HCT116 (cell line): Measurements from ENCODE around the gene IL6R. TPM values are rescaled to one million over a fixed set of nuclear protein-coding genes. Genes with fewer than 3 reads are reported as not detected.

Source experiments
- ATAC-seq: fragments of 200-7000 bp; cut with Tn5 transposase; 2 replicates; pipeline ENCODE4 v1.9.1; 2020; ENCODE audit warnings: mild to moderate bottlenecking, moderate library complexity
- BruUV-seq: library from RNA; stranded (reverse); fragments of 400-500 nt; replicated peaks from 2 replicates; lab custom pipeline; 2021; lab: Mats Ljungman, UMichigan
- CTCF ChIA-PET: fragments of 300-600 bp; sonication (Branson Sonifier 250); formaldehyde crosslinking; loops from one replicate; lab custom pipeline; 2021; ENCODE audit warnings: antibody characterized with exemption; lab: Charles Lee
- POLR2A ChIA-PET: fragments of 300-600, 350-600 bp; sonication (Branson Sonifier 250); formaldehyde crosslinking; loops from one replicate; lab custom pipeline; 2021; ENCODE audit warnings: antibody characterized with exemption; lab: Charles Lee
- RAD21 ChIA-PET, 2 experiments: fragments of 300-600 bp; sonication (Branson Sonifier 250); formaldehyde crosslinking; loops; one replicate each; lab custom pipeline; 2023; ENCODE audit warnings: low total read pairs in 2 of 2; ENCODE audit not compliant: uncharacterized antibody in 2 of 2, unreplicated experiment in 2 of 2, low non-redundant PET in 1 of 2; lab: Charles Lee
- DNase-seq: peaks from one replicate; pipeline ENCODE4 v3.0.0-alpha.2; 2010; ENCODE audit warnings: low read depth, low spot score
- H2AFZ ChIP-seq: fragments of 200-600 bp; shearing (Covaris generic), sonication (generic); 2 replicates; pipeline ENCODE4 v1.6.1; 2017; ENCODE audit warnings: low read depth, mixed run types, mixed read lengths, antibody characterized with exemption, low read length; ENCODE audit not compliant: poor library complexity, severe bottlenecking
- H3K27ac ChIP-seq: 2 replicates; pipeline ENCODE4 v1.5.1; 2012; ENCODE audit warnings: low read depth, low read length
- H3K27me3 ChIP-seq: fragments of 200-600 bp; sonication (generic); 2 replicates; pipeline ENCODE4 v1.6.1; 2016; ENCODE audit warnings: mixed run types, low read length, mixed read lengths; ENCODE audit not compliant: insufficient read depth
- H3K36me3 ChIP-seq, 2 experiments: fragments of 200-500 bp in 1 of 2; fragments of 200-600 bp in 1 of 2; sonication (Bioruptor generic) in 1 of 2; sonication (generic) in 1 of 2; 2 replicates each; pipeline versions ENCODE4 v1.5.1 to v1.6.1; 2014 to 2016; ENCODE audit warnings: low read length in 2 of 2, inconsistent platforms in 1 of 2, mixed read lengths in 1 of 2, mixed run types in 1 of 2; ENCODE audit not compliant: insufficient read depth in 2 of 2, control insufficient read depth in 1 of 2
- H3K4me1 ChIP-seq, 2 experiments: fragments of 200-600 bp in 1 of 2; sonication (generic) in 1 of 2; 2 replicates each; pipeline versions ENCODE4 v1.5.1 to v1.6.1; 2012 to 2017; ENCODE audit warnings: low read length in 2 of 2, inconsistent platforms in 1 of 2, mild to moderate bottlenecking in 1 of 2, mixed read lengths in 1 of 2, mixed run types in 1 of 2, moderate library complexity in 1 of 2; ENCODE audit not compliant: insufficient read depth in 2 of 2, control insufficient read depth in 1 of 2
- H3K4me2 ChIP-seq: fragments of 200-600 bp; sonication (generic); 2 replicates; pipeline ENCODE4 v1.6.1; 2017; ENCODE audit warnings: mixed run types, low read length, mixed read lengths
- H3K4me3 ChIP-seq, 2 experiments: fragments of 200-600 bp in 1 of 2; sonication (generic) in 1 of 2; replicated peaks in 1 of 2; 2 replicates each; pipeline ENCODE4 v1.5.1; 2011 to 2016; ENCODE audit warnings: low read length in 2 of 2, control low read depth in 1 of 2, low read depth in 1 of 2, mild to moderate bottlenecking in 1 of 2, mixed read lengths in 1 of 2, mixed run types in 1 of 2
- H3K79me2 ChIP-seq: fragments of 200-600 bp; sonication (generic); 2 replicates; pipeline ENCODE4 v1.6.1; 2017; ENCODE audit warnings: mild to moderate bottlenecking, mixed run types, low read length, moderate library complexity, mixed read lengths; ENCODE audit not compliant: insufficient read depth
- H3K9ac ChIP-seq: fragments of 200-600 bp; sonication (generic); 2 replicates; pipeline ENCODE4 v1.6.1; 2016; ENCODE audit warnings: low read length, mixed read lengths
- H3K9me2 ChIP-seq: fragments of 200-600 bp; sonication (generic), shearing (Covaris generic); 2 replicates; pipeline ENCODE4 v1.6.1; 2017; ENCODE audit warnings: mixed run types, mild to moderate bottlenecking, moderate library complexity; ENCODE audit not compliant: insufficient read depth
- H3K9me3 ChIP-seq, 2 experiments: fragments of 200-500 bp in 1 of 2; fragments of 200-600 bp in 1 of 2; sonication (Bioruptor generic) in 1 of 2; sonication (generic) in 1 of 2; 2 replicates each; pipeline ENCODE4 v1.6.1; 2014 to 2017; ENCODE audit warnings: low read length in 2 of 2, mixed read lengths in 2 of 2, inconsistent platforms in 1 of 2, low read depth in 1 of 2, mild to moderate bottlenecking in 1 of 2, mixed run types in 1 of 2, moderate library complexity in 1 of 2; ENCODE audit not compliant: control insufficient read depth in 1 of 2, insufficient read depth in 1 of 2
- H4K20me1 ChIP-seq: fragments of 200-600 bp; sonication (generic), shearing (Covaris generic); 2 replicates; pipeline ENCODE4 v1.6.1; 2017; ENCODE audit warnings: mixed run types, mild to moderate bottlenecking, moderate library complexity; ENCODE audit not compliant: insufficient read depth
- ATF3 ChIP-seq: IDR thresholded peaks from 2 replicates; pipeline ENCODE4 v1.6.1; 2012
- CBX3 ChIP-seq: IDR thresholded peaks from 2 replicates; pipeline ENCODE4 v1.6.1; 2012; ENCODE audit warnings: low read depth
- CEBPB ChIP-seq: IDR thresholded peaks from 2 replicates; pipeline ENCODE4 v1.6.1; 2012; ENCODE audit warnings: low read depth
- CTCF ChIP-seq, 3 experiments: fragments of 200-600 bp in 1 of 3; sonication (generic) in 1 of 3; IDR thresholded peaks in 2 of 3; conservative IDR thresholded peaks in 1 of 3; 2 replicates each; pipeline ENCODE4 v1.5.1; 2012 to 2017; ENCODE audit warnings: low read depth in 2 of 3, low read length in 2 of 3, antibody characterized with exemption in 1 of 3, borderline replicate concordance in 1 of 3, control low read depth in 1 of 3, mild to moderate bottlenecking in 1 of 3, mixed read lengths in 1 of 3, mixed run types in 1 of 3, moderate library complexity in 1 of 3; ENCODE audit not compliant: insufficient read depth in 1 of 3
- EGR1 ChIP-seq: IDR thresholded peaks from 2 replicates; pipeline ENCODE4 v1.6.1; 2012; ENCODE audit warnings: low read depth
- ELF1 ChIP-seq: IDR thresholded peaks from 2 replicates; pipeline ENCODE4 v1.6.1; 2012; ENCODE audit warnings: low read depth, borderline replicate concordance
- EZH2 ChIP-seq: fragments of 200-600 bp; sonication (generic); IDR thresholded peaks from 2 replicates; pipeline ENCODE4 v1.6.1; 2017; ENCODE audit warnings: antibody characterized with exemption, mixed run types
- FOSL1 ChIP-seq: IDR thresholded peaks from 2 replicates; pipeline ENCODE4 v1.6.1; 2012; ENCODE audit warnings: low read depth
- JUND ChIP-seq: IDR thresholded peaks from 2 replicates; pipeline ENCODE4 v1.6.1; 2012
- POLR2A ChIP-seq: IDR thresholded peaks from 2 replicates; pipeline ENCODE4 v1.7.0; 2011; ENCODE audit warnings: borderline replicate concordance; ENCODE audit not compliant: insufficient read depth, insufficient read length; ENCODE audit errors: extremely low read depth
- POLR2AphosphoS5 ChIP-seq: IDR thresholded peaks from 2 replicates; pipeline ENCODE4 v1.6.1; 2011; ENCODE audit warnings: mild to moderate bottlenecking, low read depth, low read length, moderate library complexity
- RAD21 ChIP-seq: IDR thresholded peaks from 2 replicates; pipeline ENCODE4 v1.6.1; 2012; ENCODE audit warnings: low read depth, mild to moderate bottlenecking
- REST ChIP-seq: IDR thresholded peaks from 2 replicates; pipeline ENCODE4 v1.6.1; 2012; ENCODE audit warnings: low read depth
- SIN3A ChIP-seq: IDR thresholded peaks from 2 replicates; pipeline ENCODE4 v1.6.1; 2012; ENCODE audit warnings: low read depth
- SRF ChIP-seq: IDR thresholded peaks from 2 replicates; pipeline ENCODE4 v1.6.1; 2012; ENCODE audit warnings: low read depth
- TCF7L2 ChIP-seq: IDR thresholded peaks from 2 replicates; pipeline ENCODE4 v1.7.0; 2011; ENCODE audit warnings: borderline replicate concordance, inconsistent platforms; ENCODE audit not compliant: insufficient read depth, insufficient read length; ENCODE audit errors: extremely low read depth
- ZFX ChIP-seq: fragments of 450-650 bp; IDR thresholded peaks from 2 replicates; pipeline ENCODE4 v1.6.1; 2017
- ZNF274 ChIP-seq: fragments of 200-500 bp; sonication (Bioruptor generic); IDR thresholded peaks from 2 replicates; pipeline ENCODE4 v1.6.1; 2014; ENCODE audit warnings: mild to moderate bottlenecking, low read depth, low read length, inconsistent platforms
- intact Hi-C: fragments of 100-400 bp; cut with micrococcal nuclease; formaldehyde crosslinking; loops from 2 replicates; pipeline ENCODE4 v1.10.0; 2022
- total RNA-seq: library from RNA; stranded (reverse); gene quantifications from one replicate; pipeline ENCODE4 v1.2.1, GENCODE V29; 2021; ENCODE audit not compliant: unreplicated experiment

IL6R gene
- total RNA-seq, 1 experiment from 2014 or later, result 6.8 TPM

GRCh38 chr1:154495496-154496273 is 90.5 kb downstream of the IL6R start:
- intact Hi-C loops, result no loop called here
- CTCF ChIA-PET, result interaction anchor here (1.0 to 1.2 kb wide), 2 partner anchors 15 to 16 kb away, joined by 4 read pairs; no protein-coding TSS in a partner anchor
- no peak for DNase-seq
- no peak overlapping the region for H3K27ac ChIP-seq
- no peaks in the 10 kb centered on the region for H3K9me2 ChIP-seq
- no peak overlapping the region for H3K9ac ChIP-seq
- no peak overlapping the region for H3K4me3 ChIP-seq
- TF ChIP-seq ZNF274 (no peak), CBX3 (no peak), POLR2AphosphoS5 (no peak), ELF1 (no peak), EGR1 (no peak), RAD21 (no peak), EZH2 (no peak), ZFX (no peak), ATF3 (no peak), CEBPB (no peak), TCF7L2 (no peak), REST (no peak), CTCF (IDR thresholded peaks at IDR 0.05 in 2 of 3, conservative IDR thresholded peaks at IDR 0.05 in 1 of 3; ENCODE audit: borderline replicate concordance in 1 of 3, insufficient read depth in 1 of 3, low read depth in 2 of 3, low read length in 2 of 3) (no peak), JUND (no peak), SIN3A (no peak), FOSL1 (no peak), SRF (no peak), POLR2A (no peak)
- TF ChIP-seq, all 23 proteins: peak for 0
- Histone ChIP-seq H2AFZ (no peak overlapping the region), H3K4me2 (no peak overlapping the region), H3K4me1 (peaks cover 0 to 7% of the 10 kb centered on the region in 2 experiments; a peak in 2 of 4 replicates), H3K79me2 (no peaks in the 10 kb centered on the region), H3K9me3 (no peaks in the 10 kb centered on the region), H4K20me1 (no peaks in the 10 kb centered on the region), H3K27me3 (peaks cover 6% of the 10 kb centered on the region; the same call in 1 of the 2 replicates), H3K36me3 (no peaks in the 10 kb centered on the region)
- ATAC-seq, result no peak
- POLR2A ChIA-PET, result no interaction called here
- BruUV-seq, result no TSS peak
- RAD21 ChIA-PET, result no interaction called here
